OCI-M1 (cell line): ENCODE results near the gene TBX2.

ENCODE experiments used
- DNase-seq: peaks from one replicate; lab custom pipeline; 2025; lab: John Stamatoyannopoulos, UW

Gene TBX2

DNA sequence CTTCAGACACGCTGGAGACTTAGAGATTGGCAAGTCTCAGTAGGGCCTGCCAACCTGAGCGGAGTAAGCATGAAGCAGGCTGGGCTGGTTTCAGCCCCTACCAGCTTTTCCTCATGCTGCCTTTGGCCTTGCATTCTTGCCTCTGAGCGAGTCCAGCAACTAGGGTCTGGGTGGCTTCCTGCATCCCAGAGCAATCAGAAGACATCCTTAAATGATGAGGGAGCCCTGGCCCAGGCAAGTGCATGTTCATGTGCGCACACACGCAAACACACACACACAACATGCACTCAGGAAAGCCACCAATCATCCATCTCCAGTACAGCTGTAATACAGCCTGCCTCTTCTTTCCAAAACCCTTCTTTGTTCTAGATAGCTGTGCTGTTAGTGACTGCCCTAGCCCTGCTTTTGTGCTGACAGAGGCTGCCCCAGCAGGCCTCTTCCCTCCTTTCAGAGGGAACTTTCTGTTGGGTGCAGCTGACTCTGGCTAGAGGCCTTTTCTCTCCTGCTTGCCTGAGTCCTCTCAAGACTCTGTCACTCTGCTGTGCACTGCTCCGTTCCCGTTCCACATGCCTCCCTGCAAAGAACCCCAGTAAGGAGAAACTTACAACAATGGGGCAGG lies 30.7 kb upstream of the TBX2 start:
- no peak for DNase-seq

GRCh38 chr17:61369751-61370150 lies 29.9 kb upstream of the TBX2 start:
- no peak for DNase-seq

DNA sequence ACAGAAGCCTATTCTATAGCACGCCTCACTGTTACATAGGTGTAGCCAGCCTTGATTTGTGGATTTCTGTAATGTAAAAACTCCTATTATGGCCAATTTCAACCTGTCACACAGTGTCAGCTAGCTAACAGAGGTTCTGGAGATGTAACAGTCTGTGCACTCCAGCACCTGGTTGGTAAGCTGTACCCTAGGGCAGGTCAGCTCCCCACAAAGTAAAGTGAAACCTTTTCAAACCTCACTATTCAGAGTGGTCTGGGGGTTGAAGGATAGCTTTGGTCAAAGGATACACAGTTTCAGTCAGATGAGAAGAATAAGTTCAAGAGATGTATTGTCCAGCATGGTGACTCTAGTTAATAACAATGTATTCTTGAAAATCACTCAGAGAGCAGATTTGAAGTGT lies 28.5 kb upstream of the TBX2 start:
- no peak for DNase-seq

- no peak for DNase-seq
Measured at GRCh38 chr17:61371606-61372005, 28.0 kb upstream of the TBX2 start.

DNA sequence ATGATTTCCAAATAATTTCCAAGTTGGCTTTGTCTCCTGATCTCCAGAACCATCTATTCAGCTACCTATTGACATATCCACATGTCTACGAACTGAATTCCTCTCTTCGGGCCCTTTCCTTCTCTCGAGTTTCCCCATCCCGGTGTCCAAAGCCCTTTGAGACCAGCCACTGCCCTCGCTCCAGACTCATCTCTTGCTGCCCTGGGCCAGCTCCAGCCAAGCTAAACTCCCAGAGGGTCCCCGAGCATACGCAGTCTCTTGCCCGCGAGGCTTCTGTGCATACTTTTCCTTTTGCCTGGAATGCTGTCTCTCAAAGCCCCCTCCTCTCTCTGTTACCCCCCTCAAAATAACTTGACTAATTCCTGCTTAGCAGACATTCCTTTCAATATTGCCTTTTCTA lies 27.2 kb upstream of the TBX2 start:
- DNase-seq = no peak

- no peak for DNase-seq
Measured at GRCh38 chr17:61376931-61377838, 22.5 kb upstream of the TBX2 start.

GRCh38 chr17:61378658-61379456 lies 20.8 kb upstream of the TBX2 start:
- no peak for DNase-seq

GRCh38 chr17:61379457-61380216 lies 20.0 kb upstream of the TBX2 start:
- DNase-seq = no peak

DNA sequence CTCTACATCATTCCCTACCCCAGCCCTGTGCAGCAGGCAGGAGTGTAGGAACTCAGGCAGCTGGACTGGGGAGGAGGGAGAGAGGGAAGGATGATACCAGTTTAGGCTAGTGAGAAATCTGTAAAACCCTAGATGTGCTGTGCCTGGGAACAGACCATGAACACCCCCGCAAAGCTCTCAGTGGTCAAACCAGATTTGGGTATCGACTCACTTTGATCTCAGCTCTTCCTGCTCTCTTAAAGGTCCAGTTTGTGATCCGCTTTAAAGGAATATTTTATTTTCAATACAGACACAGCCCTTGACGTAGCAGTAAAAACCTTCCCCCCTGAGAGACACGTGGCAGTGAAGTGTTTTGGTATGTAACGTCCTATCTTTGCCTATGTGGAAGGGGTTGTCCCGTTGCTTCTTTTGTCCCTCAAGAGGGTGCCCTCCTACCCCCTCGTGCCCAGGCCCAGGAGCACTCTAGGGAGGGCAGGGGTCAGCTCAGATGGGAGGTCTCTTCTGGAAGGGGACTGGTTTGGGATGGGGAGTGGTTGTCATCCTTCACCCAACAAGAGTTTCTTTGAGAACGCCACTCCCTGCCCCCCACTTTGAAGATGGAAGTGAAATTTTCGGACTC lies 19.3 kb upstream of the TBX2 start:
- DNase-seq = no peak

GRCh38 chr17:61380836-61381525 lies 18.7 kb upstream of the TBX2 start:
- no peak for DNase-seq

GRCh38 chr17:61381537-61381936 lies 18.1 kb upstream of the TBX2 start:
- DNase-seq = no peak

DNA sequence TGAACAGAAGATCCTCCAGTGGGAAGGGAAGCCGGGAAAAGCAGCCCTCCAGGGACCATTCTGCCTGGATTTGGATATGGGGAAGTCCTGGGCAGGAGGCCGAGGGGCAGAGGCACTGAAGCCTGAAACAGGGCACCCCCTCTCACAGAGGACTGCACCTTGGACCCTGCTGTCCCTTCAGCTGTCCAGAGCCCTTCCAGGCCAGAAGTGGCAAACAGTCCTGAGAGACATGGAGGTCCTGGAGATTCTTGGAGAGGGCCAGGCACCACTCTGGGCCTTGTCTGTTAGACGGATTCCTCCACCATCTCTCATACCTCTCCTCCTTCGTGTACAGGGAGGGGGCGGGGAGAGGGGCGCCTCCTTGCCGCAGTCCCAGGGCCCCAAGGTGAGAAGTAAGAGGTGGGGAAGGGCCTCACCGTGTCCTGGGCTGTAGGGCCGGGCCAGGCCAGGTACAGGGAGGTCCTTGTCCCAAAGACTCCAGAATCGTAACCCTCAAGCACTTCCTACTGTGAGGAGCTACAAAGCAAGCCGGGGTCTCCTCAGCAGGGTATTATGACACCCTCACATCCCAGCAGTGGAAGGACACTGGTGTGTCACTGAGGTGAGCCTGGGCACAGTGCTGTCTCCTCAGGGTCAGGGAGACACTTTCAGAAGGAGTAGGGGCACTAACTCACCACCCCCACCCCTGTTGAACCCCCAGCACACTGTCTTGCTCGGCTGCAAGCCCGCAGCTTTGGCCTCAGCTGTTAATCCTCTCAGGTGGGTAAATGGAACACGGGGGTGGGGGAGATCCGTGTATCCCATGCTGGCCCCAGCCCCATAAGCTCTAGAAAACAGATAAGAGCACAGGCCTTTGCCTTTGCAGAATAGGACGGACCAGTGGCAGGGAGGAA lies 16.6 kb upstream of the TBX2 start:
- no peak for DNase-seq

DNA sequence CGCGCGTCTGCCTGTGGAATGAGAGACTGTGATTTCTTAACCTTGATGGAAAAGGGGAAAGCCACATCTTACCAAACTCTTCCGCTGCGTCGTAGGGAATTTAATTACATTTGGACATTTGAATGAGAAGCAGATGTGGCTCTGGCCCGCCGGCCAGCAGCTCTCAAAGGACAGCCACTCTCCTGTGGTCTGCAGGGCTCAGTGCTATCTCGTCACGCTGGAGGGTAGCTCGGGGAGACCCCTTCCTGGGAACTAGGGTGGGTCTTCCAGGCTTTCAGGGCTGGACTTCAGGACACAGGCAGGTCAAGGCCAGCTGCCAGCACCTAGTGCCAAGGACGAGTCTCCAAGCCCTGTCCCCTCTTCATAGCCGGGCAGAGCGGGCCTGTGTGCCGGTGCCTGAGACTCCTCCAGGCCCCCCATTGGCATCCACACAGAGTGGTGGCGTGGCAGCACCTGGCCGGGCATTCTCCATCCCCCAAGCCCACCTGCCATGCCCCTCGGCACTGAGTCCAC lies 15.9 kb upstream of the TBX2 start:
- DNase-seq = no peak

DNA sequence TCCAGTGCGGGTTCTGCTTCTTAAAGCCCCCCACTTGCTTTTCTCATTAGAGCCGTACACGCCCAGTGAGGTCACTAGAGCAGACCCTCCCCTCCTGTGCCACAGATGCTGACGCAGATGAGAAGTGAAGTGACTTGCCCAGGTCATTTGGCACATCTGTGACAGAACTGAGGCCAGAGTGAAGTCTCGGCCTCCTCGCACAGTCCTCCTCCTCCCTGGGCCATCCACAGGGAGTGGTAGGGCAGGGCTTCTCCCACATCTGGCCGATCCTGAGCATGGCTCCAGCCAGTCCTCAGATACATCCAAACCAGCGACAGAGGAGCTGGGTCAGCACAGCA lies 15.3 kb upstream of the TBX2 start:
- no peak for DNase-seq

DNA sequence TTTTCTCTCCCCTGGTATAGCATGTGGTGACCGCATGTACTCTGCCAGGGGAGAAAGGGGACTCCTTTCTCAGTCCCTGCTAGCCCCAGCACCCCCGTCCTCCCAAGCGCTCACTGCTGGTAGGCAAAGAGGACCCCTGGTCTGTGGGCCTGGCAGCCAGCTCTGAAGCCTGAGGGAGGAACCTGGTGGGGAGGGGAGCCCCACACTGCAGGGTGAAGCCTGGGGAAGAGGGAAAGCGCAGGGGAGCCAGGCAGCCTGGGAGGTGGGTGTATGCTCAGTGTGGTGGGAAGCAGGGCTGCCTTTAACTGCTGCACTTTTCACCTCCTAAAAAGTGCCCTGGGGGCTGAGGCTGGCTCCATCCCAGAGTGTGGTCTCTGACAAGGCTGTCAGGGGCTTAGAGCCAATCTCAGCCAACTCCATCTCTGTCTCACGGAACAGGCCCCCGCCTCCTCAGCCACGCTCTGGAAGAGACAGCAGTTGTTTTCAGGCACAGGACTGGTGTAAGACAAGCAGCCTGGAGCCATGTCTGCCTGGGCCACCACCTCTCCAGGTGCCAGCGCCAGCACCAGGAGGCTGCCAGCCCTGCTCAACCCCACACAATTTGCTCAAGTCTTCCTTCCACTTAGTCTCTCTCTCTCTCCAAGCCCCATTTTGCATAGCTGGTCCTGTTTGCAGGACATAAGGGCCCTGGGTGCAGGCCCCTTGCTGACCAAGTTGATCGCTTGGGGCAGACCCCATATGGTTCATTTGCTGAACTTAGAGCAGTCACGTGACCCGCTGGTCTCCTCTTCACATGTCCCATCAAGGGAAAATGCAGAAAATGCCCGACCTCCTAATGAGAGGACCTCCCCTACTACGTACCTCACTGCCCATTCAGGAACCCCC lies 14.7 kb upstream of the TBX2 start:
- DNase-seq = no peak

DNA sequence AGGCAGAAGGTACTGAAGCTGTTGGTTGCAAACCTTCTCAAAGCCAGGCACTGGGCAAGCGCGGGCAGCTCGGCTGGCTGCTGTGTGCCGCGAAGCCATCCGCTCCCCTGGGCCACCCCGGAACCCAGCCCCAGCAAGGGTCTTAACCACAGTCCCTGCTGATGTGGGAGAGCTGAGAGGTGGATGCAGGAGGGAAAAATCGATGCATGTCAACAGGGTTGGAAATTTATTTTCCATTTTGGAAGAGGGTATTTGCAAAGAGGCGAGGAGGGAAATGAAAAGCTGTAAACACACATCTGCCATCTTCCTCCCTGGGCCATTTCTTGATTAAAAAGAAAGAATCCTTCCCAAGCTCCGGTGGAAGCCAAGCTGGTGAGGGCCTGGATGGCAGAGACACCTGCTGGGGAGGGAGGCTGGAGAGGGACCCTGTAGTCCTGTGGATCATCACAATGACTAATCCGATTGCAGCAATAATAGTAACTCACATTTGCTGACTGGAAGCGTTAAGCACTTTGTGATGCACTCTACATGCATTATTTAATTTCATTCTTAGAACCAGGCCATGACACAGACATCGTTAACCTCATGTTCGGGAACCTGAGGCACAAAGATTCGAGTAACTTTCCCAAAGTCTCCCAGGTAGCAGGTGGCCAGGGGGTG lies 13.9 kb upstream of the TBX2 start:
- DNase-seq = no peak

- DNase-seq = no peak
Measured at GRCh38 chr17:61386251-61386650, 13.4 kb upstream of the TBX2 start.

GRCh38 chr17:61387011-61387410 lies 12.6 kb upstream of the TBX2 start:
- DNase-seq = no peak
